ENCODE measurements around the gene SPECC1L.
"Not testable (repeated sequence)": the region's sequence is repeated elsewhere in the genome, so short reads cannot be mapped to it uniquely, and the experiment has no call there.

Gene SPECC1L

DNA sequence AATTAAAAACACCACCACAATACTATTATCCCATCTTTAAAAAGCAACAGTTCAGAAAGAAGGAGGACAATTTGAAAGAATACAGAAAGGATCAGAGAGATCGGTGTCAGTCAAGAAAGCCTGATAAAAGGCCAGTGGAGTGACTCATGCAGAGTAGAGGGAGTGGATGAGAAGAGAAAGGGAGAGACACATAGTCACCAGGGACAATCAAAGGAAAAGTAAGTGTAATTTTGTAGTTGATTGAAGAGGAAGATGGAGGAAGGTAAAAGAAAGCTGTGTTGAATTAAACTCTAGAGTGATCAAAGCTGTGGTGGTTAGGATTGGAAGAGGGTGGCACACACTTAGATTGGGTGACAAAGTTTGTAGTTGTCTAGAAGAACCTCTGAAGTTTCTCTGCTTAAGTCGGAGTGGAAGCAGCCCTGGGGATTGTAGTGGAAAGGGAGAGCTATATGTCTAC is 14.1 kb downstream of the SPECC1L start:
- DNase-seq (ENCODE audit: low read depth), result peak; percentile 69

DNA sequence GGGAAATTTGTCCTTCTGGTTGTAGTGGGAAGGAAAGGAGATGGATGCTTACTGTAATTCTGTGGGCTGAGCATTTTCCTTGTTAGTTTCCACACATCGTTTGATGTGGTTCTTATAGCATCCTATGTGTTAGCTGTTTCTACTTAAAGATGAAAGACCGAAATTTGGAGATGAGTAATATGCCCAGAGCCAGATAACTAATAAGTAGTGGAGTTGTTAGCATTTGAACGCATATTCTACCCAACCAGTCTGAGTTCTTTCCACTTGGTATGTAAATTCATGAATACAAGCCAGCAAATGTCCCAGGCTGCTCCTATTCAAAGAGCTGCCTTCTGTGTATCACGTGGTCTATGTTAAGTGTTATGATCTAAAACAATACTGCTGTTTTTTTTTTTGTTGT is 14.6 kb downstream of the SPECC1L start:
- peak; percentile 64 for DNase-seq (ENCODE audit: low read depth)

- DNase-seq (ENCODE audit: low read depth), result not testable (repeated sequence)
Measured at GRCh38 chr22:24287212-24287611, 16.6 kb downstream of the SPECC1L start.

DNA sequence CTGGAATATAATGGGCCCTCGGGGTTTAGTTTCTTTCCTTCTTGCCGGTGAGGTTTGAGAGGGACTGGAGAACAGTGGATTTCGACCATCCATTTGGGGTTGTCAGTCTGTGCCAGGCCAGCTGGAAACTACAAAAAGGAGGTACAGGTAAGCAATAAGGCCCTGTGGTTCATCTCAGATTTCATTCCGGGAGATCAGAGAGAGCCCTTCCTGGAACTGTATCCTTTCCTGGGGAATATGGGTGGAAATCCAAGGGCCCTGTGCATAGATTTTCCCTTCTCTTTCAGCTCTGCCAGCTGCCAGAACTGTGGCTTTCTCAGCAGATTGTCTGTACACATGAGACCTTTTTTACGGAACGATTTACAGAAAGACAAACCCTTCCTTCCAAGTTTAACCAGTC is 17.2 kb downstream of the SPECC1L start:
- DNase-seq (ENCODE audit: low read depth), result not testable (repeated sequence)

DNA sequence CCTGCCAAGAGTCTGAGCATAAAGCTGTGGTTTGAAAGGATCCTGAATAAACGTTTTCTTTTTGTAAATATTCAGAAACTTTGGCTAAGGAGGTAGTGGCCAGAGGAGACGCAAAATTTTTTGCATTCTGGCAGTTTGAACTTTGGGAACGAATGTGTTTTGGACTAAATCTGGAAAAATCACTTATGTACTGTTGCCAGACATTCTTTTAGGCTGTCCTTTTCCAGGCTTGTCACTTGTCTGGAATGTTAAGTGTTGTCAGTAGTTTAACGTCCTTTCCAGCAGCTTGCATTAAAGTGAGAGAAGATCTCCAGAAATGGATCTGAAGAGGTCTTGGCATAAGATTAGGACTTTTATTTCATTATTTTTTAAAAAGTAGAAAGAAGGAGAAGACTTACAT is 18.5 kb downstream of the SPECC1L start:
- DNase-seq (ENCODE audit: low read depth), result peak; percentile 97

GRCh38 chr22:24289741-24290163 is 19.1 kb downstream of the SPECC1L start:
- peak; percentile 54 for DNase-seq (ENCODE audit: low read depth)

GRCh38 chr22:24290459-24290858 is 19.8 kb downstream of the SPECC1L start:
- DNase-seq (ENCODE audit: low read depth), result peak; percentile 56

- DNase-seq (ENCODE audit: low read depth), result peak; percentile 48
Measured at GRCh38 chr22:24291515-24292201, 21.0 kb downstream of the SPECC1L start.

DNA sequence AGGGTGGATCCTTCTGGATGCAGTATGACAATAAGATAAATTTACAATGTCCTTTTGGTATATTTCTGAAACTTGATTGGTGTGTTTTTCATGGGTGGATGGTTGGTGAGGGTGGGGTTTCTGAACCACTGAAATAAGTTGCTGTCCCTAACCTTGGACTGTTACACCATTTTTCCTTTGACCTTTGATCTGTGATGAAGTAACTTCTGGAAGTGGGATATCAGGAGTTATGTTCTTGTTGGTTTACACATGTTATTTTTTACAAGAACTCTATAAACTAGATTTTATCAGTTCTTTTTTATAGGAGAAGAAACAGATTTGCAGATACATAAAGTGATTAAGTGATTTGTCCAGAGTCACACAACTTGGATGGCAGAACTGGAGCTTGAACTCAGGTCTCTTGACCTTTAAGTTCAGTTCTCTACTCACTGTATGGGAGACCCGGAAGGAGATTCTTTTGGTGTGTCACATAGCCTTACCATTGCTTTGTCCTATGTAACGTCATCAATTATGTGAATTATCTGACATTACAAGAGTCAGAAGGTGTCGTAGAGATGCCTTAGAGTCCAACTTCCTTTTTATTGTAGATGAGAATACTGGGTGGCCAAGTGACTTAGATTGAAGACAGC is 21.7 kb downstream of the SPECC1L start:
- DNase-seq (ENCODE audit: low read depth), result not testable (repeated sequence)

DNA sequence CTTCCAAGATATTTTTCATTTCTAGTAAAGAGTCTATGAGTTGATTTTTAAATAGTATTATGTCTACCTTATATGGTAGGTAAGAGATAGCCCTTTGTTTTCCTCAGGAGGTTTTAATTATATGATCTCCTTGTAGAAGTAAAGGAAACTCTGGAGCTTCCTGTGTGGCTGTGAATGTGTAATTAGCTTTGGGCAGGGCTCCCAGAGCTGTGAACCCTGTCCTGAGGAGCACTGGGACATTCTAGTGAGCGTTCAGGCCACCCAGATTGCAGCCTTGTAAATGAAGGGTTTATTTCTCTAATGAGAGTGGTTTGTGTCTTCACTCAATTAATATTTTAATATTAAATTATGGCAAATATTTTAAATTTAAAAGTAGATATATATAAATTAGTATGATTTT is 24.3 kb downstream of the SPECC1L start:
- not testable (repeated sequence) for DNase-seq (ENCODE audit: low read depth)

DNA sequence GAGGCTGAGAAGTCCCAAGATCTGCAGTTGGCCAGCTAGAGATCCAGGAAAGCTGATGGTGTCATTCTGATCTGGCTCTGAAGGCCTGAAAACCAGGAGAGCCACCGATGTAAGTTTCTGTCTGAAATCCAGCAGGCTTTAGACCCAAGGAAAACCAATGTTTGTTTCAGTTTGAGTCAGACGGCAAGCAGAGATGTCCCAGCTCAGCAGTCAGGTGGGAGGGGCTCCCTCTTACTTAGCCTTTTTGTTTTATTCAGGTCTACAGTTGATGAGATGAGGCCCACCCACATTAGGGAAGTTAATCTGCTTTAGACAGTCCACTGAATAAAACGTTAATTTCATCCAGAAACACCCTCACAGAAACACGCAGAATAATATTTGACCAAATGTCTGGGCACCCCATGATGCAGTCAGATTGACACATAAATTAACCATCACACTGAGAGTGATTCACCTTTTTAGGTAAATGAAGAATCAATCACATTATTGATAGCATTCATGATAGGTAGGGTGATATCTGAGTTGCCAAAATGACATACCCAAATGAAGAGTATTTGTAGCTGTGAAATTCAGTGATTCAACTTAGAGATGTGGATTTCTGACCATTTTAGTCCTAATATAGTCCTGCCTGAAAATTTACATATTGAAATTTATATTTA is 28.0 kb downstream of the SPECC1L start:
- DNase-seq (ENCODE audit: low read depth), result not testable (repeated sequence)

- peak; percentile 43 for DNase-seq (ENCODE audit: low read depth)
Measured at GRCh38 chr22:24300522-24300921, 29.9 kb downstream of the SPECC1L start.

- DNase-seq (ENCODE audit: low read depth), result no peak
Measured at GRCh38 chr22:24302591-24302990, 32.0 kb downstream of the SPECC1L start.

- no peak for DNase-seq (ENCODE audit: low read depth)
Measured at GRCh38 chr22:24303007-24303406, 32.4 kb downstream of the SPECC1L start.

- DNase-seq (ENCODE audit: low read depth), result no peak
Measured at GRCh38 chr22:24304062-24304675, 33.5 kb downstream of the SPECC1L start.

GRCh38 chr22:24305260-24305692 is 34.6 kb downstream of the SPECC1L start:
- DNase-seq (ENCODE audit: low read depth), result peak; percentile 33

DNA sequence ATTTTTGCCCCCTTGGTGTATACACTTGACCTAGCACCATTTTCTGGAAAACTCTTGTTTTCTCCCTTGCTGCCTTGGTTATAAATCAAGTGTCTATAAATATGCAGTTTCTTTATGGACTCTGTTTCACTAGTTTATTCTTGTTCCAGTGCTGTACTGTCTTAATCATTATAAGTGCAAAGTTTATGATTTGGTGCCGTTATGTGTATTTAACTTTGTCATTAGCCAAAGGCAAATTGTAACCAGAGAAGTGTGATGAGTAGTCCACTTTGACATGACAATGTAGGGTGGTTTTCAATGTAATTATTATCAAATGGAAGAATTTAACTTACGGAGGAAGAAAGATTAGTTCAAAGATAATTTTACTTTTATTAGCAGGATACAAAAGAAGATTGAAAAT is 40.3 kb downstream of the SPECC1L start:
- DNase-seq (ENCODE audit: low read depth), result peak; percentile 51

DNA sequence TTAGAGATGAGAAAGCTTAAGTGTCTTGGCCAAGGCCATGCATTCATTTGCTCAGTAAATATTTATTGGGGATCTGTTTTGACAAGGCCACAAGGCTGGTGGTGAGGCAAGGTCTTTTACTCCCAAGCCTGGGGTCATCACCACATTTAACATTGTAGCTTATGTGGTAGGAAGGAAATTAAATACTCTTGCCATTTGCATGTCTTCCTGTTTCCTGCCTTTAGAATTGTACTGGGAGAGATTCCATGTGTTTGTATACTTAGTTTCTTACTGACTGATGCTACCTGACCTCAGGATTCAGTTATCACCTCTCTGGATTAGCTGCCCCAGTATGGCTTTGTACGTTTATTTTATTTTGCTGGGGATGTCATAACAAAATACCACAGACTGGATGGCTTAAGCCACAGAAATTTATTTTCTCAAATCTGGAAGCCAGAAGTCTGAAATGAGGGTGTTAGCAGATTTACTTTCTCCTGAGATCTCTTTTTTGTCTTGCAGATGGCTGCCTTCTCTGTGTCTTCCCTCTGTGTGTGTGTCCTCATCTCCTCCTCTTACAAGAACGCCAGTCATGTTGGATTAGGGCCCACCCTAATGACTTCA is 44.8 kb downstream of the SPECC1L start:
- DNase-seq (ENCODE audit: low read depth), result peak; percentile 67

DNA sequence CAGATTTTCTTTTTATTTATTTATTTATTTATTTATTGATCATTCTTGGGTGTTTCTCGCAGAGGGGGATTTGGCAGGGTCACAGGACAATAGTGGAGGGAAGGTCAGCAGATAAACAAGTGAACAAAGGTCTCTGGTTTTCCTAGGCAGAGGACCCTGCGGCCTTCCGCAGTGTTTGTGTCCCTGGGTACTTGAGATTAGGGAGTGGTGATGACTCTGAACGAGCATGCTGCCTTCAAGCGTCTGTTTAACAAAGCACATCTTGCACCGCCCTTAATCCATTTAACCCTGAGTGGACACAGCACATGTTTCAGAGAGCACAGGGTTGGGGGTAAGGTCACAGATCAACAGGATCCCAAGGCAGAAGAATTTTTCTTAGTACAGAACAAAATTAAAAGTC is 45.6 kb downstream of the SPECC1L start:
- not testable (repeated sequence) for DNase-seq (ENCODE audit: low read depth)

GRCh38 chr22:24317511-24317910 is 46.9 kb downstream of the SPECC1L start:
- DNase-seq (ENCODE audit: low read depth), result not testable (repeated sequence)

GRCh38 chr22:24319451-24319850 is 48.8 kb downstream of the SPECC1L start:
- peak; percentile 52 for DNase-seq (ENCODE audit: low read depth)

GRCh38 chr22:24321999-24322398 is 51.4 kb downstream of the SPECC1L start:
- no peak for DNase-seq (ENCODE audit: low read depth)
